Inflammatory macrophage treated with lipopolysaccharide for 1 hour (primary cell): ENCODE data around the gene RUNX3.
A peak's percentile ranks its signal among the peaks of the same experiment; 100 is the strongest.

Experiments used
- DNase-seq, 2 donors: peaks; one replicate each; pipeline ENCODE4 v3.0.0-alpha.2; 2020 to 2022

Gene RUNX3

DNA sequence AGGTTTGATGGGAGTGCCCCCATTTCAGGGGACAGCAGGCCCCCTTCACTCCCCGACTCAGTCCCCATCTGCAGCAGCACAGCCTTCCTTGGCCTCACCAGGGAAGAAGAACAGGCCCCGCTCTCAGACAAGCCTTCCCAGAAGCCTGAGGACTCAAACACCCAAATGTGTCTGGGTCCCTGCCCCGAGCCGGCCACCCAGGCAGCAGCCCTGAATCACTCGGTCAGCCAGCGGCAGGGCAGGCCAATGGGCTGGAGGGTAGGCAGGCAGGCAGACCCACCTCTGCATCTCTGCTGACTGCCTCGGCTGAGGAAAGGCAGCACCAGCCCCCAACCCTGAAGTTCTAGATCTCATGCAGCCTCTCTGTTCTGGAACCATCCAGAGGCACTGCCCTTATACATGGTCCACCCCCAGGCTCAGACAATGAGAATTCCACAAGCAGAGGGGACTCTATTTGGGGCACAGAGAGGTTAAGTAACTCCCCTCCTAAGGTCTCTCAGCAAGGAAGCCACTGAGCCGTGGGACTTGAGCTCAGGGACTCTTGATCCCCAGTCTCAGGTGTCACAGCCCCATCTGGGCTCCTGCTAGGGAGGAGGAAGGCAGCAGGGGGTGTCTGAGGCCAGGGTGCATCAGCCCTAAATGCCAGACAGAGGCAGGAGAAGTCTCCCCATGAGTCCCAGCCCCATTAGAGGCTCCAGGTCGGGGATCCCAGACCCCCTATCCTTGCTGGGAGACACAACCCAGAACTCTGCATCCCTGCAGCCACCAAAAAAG, 33.2 kb upstream of the RUNX3 start:
- no peak for DNase-seq

DNA sequence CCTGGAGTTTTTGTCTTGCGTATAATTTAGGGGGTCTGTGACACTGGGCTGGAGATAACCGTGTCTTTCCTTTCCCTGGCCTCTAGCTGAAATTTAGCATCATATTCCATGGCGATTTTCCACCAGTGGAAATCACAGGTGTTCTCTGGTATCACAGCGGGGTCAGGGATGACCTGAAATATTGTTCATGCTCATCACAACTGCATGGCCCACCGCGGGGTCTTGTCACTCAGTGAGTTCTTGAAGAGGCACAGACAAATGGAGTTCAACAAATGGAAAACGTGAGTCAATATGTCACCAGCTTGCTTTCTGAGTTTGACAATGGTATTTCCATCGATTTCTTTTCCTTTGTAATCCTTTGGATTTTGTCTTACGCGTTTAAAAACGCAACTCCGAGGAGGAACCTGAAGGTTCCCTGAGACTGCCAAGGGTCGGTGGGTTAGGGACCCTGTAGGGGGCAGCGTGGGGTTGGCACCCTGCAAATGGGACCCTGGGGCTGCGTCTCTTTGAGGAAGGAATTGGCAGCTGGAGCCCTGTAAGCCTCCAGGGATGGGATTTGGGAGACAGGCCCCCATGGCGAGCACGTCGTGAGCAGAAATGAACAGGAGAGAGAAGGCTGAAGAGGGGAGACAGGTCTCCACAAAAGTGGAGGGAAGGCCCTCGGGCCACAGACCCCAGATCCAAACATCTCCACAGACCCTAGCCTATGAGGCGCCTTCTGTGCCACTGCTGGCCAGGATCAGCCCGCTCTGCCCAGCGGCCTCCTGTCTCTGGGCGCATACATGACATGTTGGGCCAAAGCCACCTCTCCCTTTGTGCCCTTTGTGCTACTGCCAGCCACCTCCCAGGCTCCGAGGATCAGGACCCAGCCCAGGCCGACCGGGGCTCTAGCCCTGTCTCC, 32.1 kb upstream of the RUNX3 start:
- no peak for DNase-seq

DNA sequence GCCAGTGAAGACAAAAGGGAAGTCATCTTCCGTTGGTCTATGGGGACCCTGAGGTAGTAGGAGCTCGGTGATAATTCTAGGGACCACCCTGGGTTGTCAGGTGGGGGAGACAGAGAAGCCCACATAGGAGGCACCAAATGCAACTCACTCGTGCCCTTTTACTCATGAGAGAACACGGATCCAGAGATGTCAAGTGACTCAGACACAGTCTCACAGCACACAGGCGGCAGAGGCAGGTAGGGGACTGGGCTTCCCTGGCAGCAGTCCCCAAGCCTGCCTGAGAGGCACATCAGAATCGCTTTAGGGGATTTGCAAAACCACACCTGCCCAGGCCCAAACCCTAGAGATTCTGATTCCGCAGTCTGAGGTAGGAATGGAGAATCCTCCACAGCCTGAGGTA, 31.3 kb upstream of the RUNX3 start:
- no peak for DNase-seq

DNA sequence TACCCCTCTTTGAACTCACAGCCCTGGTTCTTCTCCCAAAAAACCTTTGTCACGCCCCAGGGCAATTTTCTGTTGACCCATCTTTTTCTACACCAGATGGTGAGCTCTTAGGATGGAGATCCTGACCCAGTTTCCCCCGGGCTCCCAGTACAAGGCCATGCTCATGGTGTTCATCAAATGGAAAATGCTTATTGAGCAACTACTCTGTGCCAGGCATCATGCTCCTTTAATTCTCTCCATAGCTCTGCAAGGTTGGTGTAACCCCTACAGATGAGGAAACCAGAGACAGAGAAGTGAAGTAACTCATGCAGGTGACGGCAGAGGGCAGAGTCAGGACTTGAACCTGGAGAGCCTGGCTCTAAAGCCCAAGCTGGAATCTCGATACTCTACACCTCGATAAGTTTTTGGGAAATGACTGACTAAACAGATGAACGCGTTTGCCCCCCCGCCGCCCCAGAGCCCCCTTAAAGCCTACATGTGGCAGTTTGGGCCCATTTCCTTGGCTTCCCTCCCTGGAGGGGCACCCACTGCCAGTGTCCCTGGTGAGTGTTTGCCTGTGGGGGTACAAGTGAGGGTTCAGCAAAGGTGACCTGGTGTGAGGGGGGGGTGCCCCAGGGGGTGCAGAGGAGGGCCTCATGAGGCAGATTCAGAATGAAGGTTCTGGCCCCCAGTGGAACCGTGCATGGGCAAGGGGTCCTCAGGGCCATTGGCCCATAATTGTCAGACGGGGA, 30.2 kb upstream of the RUNX3 start:
- no peak for DNase-seq

DNA sequence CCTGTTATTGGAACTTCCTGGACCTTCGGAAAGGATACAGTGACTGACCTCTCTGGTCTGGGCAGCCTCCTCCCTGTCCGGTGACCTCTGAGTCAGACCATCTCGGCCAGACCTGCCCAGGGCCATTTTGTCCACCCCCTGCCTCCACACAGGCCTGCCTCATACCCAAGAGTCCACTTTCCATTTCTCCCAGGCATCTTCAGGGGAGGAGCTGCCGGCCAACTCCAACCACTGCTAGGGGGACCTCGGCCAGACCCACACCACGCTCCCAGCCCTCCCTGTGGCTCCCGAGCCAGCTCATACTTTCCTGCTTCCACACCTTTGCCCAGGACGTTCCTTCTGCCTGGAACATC, 29.5 kb upstream of the RUNX3 start:
- no peak for DNase-seq

DNA sequence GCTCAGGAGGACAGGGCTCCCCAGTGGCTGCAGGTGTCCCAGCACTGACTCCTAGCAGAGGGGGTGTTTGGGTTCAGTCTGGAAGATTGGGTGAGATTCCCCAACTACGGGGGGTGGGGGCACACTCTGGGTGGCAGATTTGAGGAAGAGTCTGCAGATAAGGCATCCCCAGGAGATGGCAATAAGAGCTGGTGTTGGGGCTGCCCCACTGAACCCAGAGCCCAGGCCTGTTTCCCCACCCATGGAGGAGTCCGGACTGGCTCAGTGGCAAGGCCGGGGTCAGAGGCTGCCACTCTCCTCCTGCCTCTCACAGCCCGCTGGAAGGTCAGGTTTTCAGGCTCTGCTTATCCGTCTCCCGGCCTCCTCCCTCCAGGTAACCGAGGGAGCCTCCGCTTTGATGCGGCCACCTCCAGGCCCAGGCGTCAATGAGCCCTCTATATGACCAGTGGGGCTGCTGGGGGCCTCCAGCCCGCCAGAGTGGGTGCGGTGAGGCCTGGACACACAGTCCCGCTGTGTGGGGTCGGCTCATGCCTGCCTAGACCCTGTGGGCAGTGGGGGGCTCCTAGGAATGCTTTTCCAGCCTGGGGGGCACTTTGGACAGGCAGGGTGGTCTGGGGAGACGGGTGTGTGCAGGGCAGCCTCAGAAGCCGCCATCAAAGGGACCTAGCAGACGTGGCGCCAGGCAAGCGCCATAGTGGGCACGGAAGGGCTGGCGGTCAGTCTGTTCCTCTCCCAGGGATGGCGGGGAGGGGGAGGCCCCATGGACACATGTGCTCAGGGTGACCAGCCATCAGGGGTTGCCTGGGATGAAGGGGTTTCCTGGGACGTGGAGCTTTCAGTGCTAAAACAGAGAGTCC, 28.9 kb upstream of the RUNX3 start:
- no peak for DNase-seq

DNA sequence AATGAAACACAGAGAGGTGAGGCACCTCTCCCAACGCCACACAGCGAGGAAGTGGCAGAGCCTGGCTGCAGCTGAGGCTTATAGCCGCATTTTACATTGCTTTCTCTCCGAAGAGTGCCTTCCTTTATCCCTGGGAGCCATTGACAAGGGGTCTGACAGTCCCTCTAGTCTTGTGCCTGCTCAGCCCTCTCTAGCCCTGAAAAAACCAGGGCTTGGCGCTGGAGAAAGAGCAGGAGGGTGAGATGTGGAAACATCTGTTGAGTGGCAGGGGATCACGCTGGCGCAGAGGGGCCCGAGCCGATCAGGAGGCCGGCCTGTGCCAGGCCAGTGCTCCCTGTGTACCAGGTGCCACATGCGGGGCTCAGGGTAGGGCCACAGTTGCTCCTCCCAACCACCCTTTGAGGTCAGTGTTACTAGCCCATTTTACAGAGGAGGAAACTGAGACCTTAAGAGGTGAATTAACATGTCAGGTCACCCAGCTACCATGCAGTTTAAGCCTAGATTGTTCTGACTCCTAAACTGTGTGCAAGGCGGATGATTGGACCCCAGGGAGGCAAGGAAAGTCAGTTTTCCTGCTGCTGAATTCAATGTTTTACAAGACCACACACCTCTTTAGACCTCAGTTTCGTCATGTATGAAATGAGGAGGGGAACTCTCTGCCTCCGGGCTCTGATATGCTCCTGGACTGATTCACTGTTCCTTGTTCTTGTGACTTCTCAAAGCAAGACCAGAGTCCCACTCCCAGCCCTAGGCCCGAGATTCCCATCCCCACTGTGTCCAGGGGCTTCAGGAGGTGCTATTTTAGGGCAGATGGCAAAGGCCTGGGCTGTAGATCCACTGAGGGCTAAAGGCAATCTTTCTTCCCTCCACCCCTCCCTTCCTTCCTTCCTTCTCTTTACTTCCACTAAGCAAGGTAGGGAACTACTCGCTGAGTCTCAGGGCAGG, 28.0 kb upstream of the RUNX3 start:
- DNase-seq, result no peak

DNA sequence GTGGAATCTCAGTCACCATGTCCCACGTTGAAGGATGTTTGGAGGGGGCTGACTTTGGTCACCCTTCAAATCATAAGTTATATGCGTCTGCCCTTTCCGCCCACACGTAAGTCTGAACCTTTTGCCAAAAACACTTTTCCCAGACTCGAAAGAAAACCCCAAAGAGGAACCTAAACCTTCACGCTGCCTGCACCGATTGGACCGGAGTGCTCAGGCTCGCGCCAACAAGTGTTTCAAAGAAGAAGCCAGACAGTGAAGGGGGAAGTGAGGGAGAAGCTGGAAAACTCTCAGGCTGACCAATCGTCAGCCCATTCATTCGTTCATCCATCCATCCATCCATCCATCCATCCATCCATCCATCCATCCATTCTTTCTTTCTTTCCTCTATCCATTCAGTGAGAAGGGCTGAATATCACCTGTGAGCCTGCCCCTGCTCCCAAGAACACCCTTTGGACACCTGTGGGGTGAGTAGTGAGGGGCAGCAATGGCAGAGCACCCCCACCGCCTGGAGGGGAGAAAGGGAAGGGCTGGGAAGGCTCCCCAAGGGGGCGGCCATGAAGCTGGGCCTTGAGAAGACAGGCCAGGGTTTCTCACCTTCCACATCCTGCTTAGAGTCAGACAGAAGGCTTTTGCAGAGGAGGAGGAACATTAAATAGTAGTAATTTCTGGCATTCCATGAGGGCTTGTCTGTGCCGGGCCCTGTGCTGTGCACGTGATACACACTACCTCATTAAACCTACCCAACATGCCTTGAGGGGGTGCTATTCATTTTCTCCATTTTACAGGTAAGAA, 27.1 kb upstream of the RUNX3 start:
- peak; percentile 84 to 92 for DNase-seq

DNA sequence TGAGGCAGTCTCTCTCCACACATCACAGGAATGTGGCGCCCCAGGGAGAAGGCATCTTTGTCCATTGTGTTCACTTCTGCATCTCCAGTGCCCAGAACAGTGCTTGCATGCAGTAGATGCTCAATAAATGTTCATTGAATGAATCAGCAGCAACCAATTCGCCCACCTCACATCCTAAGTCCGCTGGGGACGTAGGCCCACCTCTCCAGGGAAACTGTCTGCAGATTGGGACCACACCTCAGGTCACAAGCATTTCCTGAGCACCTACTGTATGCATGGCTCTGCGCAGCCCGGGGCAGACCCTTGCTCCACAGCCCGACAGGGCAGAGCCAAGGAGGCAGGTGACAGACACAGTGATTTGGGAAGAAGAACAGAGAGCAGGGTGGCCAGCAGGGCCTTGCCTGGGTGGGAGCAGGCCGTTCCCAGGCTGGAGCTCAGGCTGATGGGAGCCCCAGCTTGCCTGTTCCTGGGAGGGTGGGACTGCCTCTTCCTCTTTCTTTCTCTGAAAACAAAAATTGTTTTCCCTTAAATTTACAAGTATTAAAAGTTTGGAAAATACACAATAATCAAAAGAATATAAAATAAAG, 25.8 kb upstream of the RUNX3 start:
- no peak for DNase-seq

DNA sequence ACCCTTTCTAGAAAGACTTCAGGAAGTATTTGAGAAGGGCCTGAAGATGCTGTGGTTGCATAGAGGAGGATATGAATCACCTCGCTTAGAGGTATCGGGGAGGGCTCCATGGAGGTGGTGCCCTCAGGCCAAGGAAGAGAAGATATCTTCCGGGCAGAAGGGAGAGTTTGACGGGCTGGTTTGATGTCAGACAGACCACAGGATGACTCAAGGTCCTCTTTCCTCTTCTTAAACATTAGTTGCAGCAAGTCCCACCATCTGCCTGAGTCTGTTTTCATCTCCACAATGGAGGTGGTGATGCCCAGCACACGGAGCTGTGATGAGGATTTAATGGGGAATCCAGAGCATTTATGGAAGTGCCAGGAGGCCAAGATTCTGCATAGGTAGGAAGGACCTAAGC, 25.1 kb upstream of the RUNX3 start:
- peak; percentile 40 to 55 for DNase-seq

DNA sequence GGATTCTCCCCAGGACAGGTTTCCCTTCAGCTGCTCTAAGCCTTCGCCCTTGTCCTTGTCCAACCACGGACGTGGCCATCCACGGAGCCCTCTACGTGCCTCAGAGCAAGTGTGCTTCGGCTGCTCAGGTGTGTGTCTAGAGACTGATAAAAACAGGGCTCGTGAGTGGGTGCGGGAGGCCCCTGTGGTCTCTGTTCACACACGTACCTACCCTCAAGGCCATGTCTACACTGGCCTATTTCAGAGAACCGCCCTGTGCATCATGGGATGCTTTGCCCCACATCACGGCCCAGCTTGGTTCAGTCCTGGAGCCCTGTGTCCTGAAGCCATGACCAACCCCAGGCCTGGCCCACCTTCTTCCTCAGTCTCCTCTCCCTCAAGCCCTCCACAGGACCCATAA, 24.6 kb upstream of the RUNX3 start:
- DNase-seq, result no peak

DNA sequence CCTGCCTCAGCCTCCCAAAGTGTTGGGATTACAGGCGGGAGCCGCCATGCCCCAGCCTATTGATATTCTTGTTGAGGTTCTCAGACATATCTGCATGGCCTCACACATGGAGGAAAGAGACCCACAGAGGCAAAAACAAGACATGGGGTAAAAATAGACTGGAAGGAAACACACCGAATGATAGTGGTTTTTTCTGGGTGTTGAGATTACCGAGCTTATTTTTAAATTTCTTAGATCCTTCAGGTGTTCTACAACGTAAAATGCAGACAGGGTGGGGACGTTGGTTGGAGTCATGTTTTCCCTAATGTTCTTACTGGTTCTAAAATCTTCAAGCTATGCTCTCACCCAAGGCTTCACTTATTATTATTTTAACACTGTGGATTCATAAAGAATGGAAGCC, 23.9 kb upstream of the RUNX3 start:
- DNase-seq, result no peak

DNA sequence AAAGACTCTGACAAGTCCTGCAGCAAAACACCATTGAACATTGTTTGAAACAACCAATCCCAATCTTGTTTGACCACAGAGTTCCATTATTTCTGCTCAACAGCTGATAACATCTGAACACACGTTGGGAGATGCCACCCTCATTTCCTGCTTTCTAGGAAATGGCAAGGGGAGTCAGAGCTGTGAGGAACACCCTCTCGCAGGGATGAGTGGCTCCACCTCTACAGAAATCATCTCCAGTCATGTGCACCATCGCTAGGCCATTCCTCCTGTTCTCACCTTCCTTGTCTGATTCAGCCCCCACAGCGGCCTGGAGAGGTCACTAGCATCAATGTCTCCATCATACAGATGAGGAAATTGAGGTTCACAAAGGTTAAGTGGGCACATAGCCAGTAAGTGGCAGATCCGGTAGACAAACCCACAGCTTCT, 22.4 kb upstream of the RUNX3 start:
- no peak for DNase-seq

DNA sequence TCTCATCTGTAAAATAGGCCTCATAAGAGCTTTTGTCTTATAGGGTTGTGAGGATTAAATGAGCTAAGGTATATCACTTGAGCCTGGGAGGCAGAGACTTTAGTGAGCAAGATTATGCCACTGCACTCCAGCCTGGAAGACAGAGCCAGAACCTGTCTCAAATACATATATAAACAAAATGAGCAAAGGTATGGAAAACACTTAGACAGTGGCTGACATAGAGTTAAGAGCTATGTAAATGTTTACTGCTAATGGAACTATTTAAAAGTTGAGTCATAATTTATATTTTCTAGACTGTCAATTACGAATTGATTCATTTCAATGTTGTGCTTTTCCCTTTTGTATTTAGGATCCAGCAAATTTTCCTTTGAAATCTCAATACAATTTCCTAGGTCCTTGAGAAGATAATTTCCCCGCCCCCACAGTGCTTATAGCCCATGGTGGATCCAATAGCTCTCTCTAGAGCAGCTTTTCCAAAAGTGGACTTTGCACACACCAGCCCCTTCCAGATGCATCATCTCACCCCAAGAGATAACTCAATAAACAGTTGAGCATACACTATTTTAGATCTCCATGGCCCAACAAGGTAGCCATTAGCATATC, 21.8 kb upstream of the RUNX3 start:
- no peak for DNase-seq

DNA sequence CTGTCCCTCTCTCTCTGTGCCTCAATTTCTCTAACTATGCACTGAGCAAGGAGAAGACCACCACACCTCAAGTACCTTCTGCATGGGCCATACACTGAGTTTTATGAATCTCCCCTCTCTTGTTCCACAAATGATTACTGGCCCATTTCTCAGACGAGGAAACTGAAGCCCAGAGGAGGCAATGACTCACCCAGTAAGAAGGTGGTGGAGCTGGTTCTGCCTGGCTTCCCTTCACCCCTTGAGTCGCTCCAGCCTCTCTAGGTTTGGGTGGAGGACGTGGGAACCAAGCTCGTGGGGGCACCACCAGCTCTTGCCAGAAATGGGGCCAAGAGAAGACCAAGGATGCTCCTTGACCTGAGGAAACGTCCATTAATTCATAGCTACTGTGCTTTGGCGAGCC, 21.3 kb upstream of the RUNX3 start:
- no peak for DNase-seq

DNA sequence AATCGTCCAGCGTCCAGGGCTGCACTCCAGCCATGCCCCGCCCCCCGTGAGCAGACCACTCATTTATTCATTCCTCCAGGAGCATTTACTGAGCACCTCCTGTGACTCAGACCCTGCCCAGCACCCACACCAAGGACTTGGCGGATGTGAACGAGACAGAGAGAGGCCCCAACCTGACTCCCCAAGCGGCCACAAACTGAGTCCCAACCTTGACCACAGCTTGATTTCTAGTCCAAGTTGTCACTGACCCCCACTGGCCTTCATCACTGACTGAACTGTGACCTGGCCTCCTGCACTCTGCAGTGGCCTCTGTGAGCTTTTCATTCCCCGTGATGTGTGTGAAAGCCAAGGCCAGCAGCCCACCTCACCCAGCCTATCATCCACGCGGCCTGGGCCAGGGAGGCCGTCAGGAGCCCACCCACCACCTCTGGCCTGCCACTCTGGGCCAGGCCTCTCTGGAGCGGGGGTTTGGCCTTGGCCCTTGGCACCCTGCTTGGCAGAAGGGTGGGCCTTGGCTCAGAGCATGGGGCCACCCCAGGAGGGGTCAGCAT, 19.3 kb upstream of the RUNX3 start:
- DNase-seq, result no peak

DNA sequence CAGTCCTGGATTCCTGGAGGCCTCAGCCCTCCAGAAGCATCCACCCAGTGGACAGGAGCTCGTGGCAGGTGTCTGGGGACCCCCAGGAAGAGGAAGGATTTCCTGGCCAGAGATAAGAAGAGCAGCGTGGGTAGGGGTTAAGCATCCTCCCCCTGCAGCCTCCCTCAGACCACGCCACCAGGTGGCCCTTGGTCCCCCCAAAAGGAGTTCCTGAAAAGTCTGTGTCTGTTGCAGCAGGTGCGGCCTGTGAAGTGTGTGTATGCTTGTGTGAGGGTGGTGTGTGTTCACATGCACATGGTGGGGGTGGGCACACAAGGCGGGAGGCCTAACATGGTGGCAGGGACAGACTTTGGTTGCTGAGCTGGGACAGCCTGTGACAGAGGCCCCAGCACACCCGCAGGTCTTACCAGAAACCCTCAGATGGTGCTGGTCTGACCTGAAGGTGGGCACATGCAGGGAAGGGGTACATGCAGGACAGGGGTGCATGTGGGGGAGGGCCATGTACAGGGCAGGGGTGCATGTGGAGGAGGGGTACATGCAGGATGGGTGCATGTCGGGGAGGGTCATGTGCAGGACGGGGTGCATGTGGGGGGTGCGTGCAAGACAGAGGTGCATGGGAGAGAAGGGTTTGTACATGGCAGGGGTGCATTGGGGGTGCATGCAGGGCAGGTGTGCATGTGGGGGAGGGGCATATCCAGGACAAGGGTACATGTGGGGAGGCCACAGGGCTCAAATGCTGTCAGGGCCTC, 18.2 kb upstream of the RUNX3 start:
- DNase-seq, result no peak

DNA sequence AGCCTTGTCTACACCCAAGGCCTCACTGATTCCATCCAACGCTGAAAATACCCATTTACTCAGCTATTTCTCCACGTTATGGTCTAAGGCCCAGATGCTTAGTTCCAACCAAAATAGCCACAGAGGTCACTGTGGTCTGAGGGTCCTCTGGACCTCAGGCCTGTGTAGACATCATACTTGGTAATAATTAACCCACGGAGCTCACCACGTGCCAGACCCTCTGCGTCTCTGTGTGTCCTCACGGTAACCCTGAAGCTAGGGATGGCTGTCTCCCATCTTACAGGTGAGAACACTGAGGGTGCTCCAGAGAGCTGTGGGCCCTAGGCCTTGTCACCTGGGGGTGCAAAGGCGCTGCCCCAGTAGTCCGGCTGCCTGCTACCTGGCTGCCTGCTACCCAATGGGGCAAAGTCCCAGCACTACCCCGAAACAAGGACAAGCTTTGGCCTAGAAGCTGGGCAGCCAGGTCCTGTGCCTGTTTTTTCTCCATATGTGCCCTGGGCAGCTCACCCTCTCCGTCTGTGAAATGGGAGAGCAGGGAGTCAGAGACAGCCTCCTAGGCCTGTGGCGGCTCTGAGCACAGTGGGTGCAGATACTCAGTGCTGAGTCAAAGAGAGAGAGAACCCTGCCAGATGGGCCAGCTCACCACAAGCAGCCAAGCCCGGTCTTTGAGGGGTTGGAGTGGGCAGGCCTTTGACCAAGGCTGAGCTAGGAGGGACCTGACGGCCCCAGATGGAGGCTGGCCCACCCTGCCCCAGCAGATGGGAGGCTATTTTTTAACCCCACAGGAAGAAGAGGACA, 17.0 kb upstream of the RUNX3 start:
- no peak for DNase-seq
